Tibial nerve (tissue), 4 donors: ENCODE data around the gene FGD5.

Source experiments
- EP300 ChIP-seq, 2 donors: sonication (generic); formaldehyde crosslinking; IDR thresholded peaks; one replicate each; pipeline ENCODE4 v1.6.1; 2017; ENCODE audit warnings: antibody characterized with exemption in 2 of 2, mild to moderate bottlenecking in 1 of 2
- TF ChIP-seq, protein P1 (sequence below), 5 experiments: fragments of 200-600 bp in 3 of 5; fragments of 450-650 bp in 2 of 5; sonication (generic) in 3 of 5; IDR thresholded peaks; one replicate each; pipeline ENCODE4 v1.5.1; 2016 to 2019; ENCODE audit warnings: antibody characterized with exemption in 5 of 5, mild to moderate bottlenecking in 3 of 5, moderate library complexity in 2 of 5

DNA sequence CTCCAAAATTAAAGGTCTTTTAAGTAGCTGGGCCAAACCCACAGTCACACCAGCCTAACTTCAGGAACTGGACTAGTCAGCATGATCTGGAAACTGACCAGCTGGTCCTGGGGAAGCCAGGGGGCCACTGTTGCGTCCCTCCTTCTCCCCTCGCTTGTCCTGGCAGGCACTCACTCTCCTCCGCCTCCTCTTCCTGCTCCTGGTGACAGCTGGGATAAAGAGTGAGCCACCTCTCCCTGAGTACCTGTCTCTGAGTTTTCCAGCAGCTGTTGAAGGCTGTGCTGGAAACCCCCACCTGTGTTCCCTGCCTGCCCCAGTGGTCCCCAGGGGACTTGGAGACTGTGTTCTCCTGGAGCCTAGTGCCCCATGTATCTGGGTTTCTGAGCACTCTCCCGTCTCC lies 56.0 kb downstream of the FGD5 start:
- TF ChIP-seq, protein P1, sequence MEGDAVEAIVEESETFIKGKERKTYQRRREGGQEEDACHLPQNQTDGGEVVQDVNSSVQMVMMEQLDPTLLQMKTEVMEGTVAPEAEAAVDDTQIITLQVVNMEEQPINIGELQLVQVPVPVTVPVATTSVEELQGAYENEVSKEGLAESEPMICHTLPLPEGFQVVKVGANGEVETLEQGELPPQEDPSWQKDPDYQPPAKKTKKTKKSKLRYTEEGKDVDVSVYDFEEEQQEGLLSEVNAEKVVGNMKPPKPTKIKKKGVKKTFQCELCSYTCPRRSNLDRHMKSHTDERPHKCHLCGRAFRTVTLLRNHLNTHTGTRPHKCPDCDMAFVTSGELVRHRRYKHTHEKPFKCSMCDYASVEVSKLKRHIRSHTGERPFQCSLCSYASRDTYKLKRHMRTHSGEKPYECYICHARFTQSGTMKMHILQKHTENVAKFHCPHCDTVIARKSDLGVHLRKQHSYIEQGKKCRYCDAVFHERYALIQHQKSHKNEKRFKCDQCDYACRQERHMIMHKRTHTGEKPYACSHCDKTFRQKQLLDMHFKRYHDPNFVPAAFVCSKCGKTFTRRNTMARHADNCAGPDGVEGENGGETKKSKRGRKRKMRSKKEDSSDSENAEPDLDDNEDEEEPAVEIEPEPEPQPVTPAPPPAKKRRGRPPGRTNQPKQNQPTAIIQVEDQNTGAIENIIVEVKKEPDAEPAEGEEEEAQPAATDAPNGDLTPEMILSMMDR (IDR thresholded peaks at IDR 0.05): no peak
- no peak for TF ChIP-seq EP300 (IDR thresholded peaks at IDR 0.05)
